ENCODE measurements around the gene PPP2R5A. TPM values are rescaled to one million over a fixed set of nuclear protein-coding genes. Genes with fewer than 3 reads are reported as not detected.

Gene PPP2R5A
- total RNA-seq, 2 donors from 2014 or later: 40.7 to 41.4 TPM

- Mint-ChIP-seq H3K36me3 (ENCODE audit: low read depth) (peaks cover 56% of the 10 kb centered on the region), H3K9me3 (no peaks in the 10 kb centered on the region), H3K4me3 (no peak overlapping the region), H3K27ac (no peak overlapping the region), H3K4me1 (peaks cover 12% of the 10 kb centered on the region), H3K27me3 (ENCODE audit: insufficient read depth) (no peaks in the 10 kb centered on the region)
- no peak overlapping the region for H3K9ac ChIP-seq (ENCODE audit: extremely low read depth, low read length, poor library complexity, severe bottlenecking)
- H3K4me3 ChIP-seq (ENCODE audit: low read length): no peak overlapping the region
- TF ChIP-seq CTCF (conservative IDR thresholded peaks at IDR 0.05): no peak
- peaks cover 6% of the 10 kb centered on the region for H3K9me3 ChIP-seq (ENCODE audit: control insufficient read depth, low read length)
- peaks cover 6% of the 10 kb centered on the region for H3K4me1 ChIP-seq (ENCODE audit: control insufficient read depth, insufficient read depth, low read length)
- H3K36me3 ChIP-seq (ENCODE audit: control insufficient read depth, insufficient read depth, low read length): peaks cover 64% of the 10 kb centered on the region
- no peak overlapping the region for H3K27ac ChIP-seq (ENCODE audit: low read depth, low read length)
- no peak for DNase-seq
- WGBS, 2 experiments (ENCODE audit: insufficient coverage in 1 of 2, insufficient read length in 1 of 2): 92 to 93% methylated on average over 7 of the region's 7 CpGs
- H3K27me3 ChIP-seq (ENCODE audit: control insufficient read depth, insufficient read depth, low read length, poor library complexity, severe bottlenecking): no peaks in the 10 kb centered on the region
Measured at GRCh38 chr1:212364985-212365384, 79.8 kb downstream of the PPP2R5A start.

GRCh38 chr1:212366901-212367300, 81.7 kb downstream of the PPP2R5A start:
- Mint-ChIP-seq H3K36me3 (ENCODE audit: low read depth) (peaks cover 56% of the 10 kb centered on the region), H3K27me3 (ENCODE audit: insufficient read depth) (no peaks in the 10 kb centered on the region), H3K9me3 (no peaks in the 10 kb centered on the region), H3K27ac (no peak overlapping the region), H3K4me1 (peaks cover 12% of the 10 kb centered on the region), H3K4me3 (no peak overlapping the region)
- no peak for DNase-seq
- peaks cover 6% of the 10 kb centered on the region for H3K4me1 ChIP-seq (ENCODE audit: control insufficient read depth, insufficient read depth, low read length)
- no peak overlapping the region for H3K4me3 ChIP-seq (ENCODE audit: low read length)
- H3K9me3 ChIP-seq (ENCODE audit: control insufficient read depth, low read length): peaks cover 6% of the 10 kb centered on the region
- H3K27me3 ChIP-seq (ENCODE audit: control insufficient read depth, insufficient read depth, low read length, poor library complexity, severe bottlenecking): no peaks in the 10 kb centered on the region
- TF ChIP-seq CTCF (conservative IDR thresholded peaks at IDR 0.05): no peak
- WGBS, 2 experiments (ENCODE audit: insufficient coverage in 1 of 2, insufficient read length in 1 of 2): 96 to 100% methylated on average over 1 to 5 of the region's 5 CpGs
- no peak overlapping the region for H3K27ac ChIP-seq (ENCODE audit: low read depth, low read length)
- H3K36me3 ChIP-seq (ENCODE audit: control insufficient read depth, insufficient read depth, low read length): peaks cover 59% of the 10 kb centered on the region
- H3K9ac ChIP-seq (ENCODE audit: extremely low read depth, low read length, poor library complexity, severe bottlenecking): no peak overlapping the region

- H3K4me1 Mint-ChIP-seq: peaks cover 12% of the 10 kb centered on the region
- peaks cover 56% of the 10 kb centered on the region for H3K36me3 Mint-ChIP-seq (ENCODE audit: low read depth)
- Histone ChIP-seq H3K4me3 (ENCODE audit: low read length) (no peak overlapping the region), H3K4me1 (ENCODE audit: control insufficient read depth, insufficient read depth, low read length) (peaks cover 6% of the 10 kb centered on the region), H3K9me3 (ENCODE audit: control insufficient read depth, low read length) (peaks cover 9% of the 10 kb centered on the region), H3K9ac (ENCODE audit: extremely low read depth, low read length, poor library complexity, severe bottlenecking) (no peak overlapping the region), H3K36me3 (ENCODE audit: control insufficient read depth, insufficient read depth, low read length) (peaks cover 61% of the 10 kb centered on the region), H3K27me3 (ENCODE audit: control insufficient read depth, insufficient read depth, low read length, poor library complexity, severe bottlenecking) (no peaks in the 10 kb centered on the region), H3K27ac (ENCODE audit: low read depth, low read length) (no peak overlapping the region)
- TF ChIP-seq CTCF (conservative IDR thresholded peaks at IDR 0.05): no peak
- no peak for DNase-seq
- WGBS, 2 experiments (ENCODE audit: insufficient coverage in 1 of 2, insufficient read length in 1 of 2): 89% methylated on average over 2 of the region's 2 CpGs; no CpG with 5 or more reads in 1 of the 2 experiments
- H3K27ac Mint-ChIP-seq: peak overlapping the region; percentile 30
- no peak overlapping the region for H3K4me3 Mint-ChIP-seq
- H3K27me3 Mint-ChIP-seq (ENCODE audit: insufficient read depth): no peaks in the 10 kb centered on the region
- peaks cover 3% of the 10 kb centered on the region for H3K9me3 Mint-ChIP-seq
Measured at GRCh38 chr1:212367474-212368072, 82.4 kb downstream of the PPP2R5A start.

All from endodermal cell (in vitro differentiated cells).